IPS-18c (cell line): Measurements from ENCODE around the gene YTHDC2.
A peak's percentile ranks its signal among the peaks of the same experiment; 100 is the strongest.

Experiments used
- H3K4me3 ChIP-seq: 2 replicates; pipeline ENCODE4 v1.7.0; 2013; ENCODE audit warnings: low read depth, mild to moderate bottlenecking, low read length, moderate library complexity; ENCODE audit not compliant: insufficient read depth
- H3K9me3 ChIP-seq: one replicate; pipeline ENCODE4 v1.6.1; 2013; ENCODE audit warnings: mild to moderate bottlenecking, low read length, moderate library complexity; ENCODE audit not compliant: control insufficient read depth, insufficient read depth

Gene YTHDC2

DNA sequence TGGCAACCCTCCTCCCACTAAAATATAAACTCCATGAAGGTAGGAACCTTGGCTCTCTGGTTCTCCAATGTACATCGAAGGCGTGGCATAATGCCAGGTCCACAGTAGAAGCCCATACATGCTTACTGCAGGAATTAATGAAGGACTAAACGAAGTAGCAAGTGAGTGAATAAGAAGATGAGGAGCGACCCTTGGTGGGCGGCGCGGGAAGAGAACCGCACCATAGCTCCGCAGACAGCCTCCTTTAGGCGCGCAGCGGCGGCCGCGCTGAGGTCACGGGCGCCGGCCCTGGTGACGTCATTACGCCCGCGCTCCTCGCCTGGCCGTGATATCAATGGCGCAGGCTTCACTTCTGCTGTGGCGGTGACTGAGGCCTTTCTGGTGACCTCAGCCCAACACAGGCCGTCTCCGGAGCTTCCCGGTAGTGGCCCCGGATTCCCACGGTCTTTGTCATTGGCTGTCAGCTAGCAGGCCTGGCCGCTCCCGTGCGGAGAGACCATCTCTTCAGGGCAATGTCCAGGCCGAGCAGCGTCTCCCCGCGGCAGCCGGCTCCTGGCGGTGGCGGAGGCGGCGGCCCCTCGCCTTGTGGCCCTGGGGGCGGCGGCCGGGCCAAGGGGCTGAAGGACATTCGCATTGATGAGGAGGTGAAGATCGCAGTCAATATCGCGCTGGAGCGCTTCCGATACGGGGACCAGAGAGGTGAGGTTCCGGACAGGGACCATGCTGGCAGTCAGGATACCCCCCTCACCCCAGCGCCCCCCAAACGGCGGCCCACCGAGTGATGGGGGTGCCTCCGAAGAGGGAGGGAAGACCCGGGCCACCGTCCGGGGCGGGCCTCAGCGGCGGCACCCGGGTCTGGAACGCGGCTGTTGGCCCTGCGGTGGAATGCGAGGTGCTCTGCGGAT, at the start of gene YTHDC2:
YTHDC2 (plus strand) TSS at position 311 of the 905 bp plus-strand sequence; CDS start at position 513, 202 bp downstream.
- Histone ChIP-seq H3K4me3 (peak within 1 kb of the TSS; percentile 91), H3K9me3 (no peaks in the 10 kb centered on the region)

DNA sequence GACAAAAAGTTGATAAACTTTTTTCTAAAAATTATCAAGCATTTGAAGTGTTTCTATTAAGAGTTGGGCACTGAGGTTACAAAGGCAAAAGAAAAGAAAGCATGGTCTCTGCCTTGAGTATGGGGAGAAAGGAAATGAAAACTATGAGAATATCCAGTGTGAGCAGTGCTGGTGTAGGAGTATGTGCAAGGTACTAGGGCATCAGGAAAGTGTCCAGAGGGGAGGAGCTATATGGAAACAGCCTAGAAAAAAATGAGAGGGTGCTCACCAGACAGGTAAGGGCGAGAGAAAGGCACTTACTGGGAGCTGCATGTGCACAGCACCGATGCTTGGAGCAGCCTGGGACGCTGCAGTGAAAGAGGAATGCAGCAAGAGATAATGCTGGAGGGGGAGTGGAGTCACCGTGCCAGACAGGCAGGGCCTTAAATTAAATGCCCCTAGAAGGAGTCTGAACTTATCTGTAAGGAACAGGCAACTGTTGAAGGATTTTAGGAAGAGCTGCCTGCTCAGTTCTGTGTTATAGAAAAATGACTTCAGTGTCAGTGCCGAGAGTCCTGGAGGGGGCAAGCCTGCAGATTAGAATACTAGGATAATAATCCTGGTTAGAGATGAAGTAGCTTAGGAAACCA, 39.3 kb upstream of the YTHDC2 start:
- no peaks in the 10 kb centered on the region for H3K9me3 ChIP-seq

DNA sequence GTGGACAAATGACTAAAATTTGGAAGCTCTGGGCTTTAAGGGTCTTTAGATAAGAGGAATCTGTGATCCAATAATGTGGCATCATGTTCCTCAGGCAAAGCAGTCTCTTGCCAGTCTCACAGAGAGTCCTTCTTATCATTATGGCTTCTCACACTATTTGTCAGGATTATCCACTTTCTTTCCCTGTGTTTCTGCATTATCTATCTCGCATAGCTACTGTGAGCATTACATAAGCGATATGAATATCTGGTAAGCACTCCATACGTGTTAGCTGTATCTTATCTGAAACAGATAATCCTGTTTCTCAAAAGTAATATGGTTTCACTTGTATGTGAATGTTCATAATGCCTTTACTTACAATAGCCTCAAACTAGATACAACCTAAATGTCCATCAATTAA, 34.8 kb upstream of the YTHDC2 start:
- no peaks in the 10 kb centered on the region for H3K9me3 ChIP-seq
- no peak overlapping the region for H3K4me3 ChIP-seq

More for the DNA sequence above, 39.3 kb upstream of the YTHDC2 start:
- H3K4me3 ChIP-seq, result no peak overlapping the region

DNA sequence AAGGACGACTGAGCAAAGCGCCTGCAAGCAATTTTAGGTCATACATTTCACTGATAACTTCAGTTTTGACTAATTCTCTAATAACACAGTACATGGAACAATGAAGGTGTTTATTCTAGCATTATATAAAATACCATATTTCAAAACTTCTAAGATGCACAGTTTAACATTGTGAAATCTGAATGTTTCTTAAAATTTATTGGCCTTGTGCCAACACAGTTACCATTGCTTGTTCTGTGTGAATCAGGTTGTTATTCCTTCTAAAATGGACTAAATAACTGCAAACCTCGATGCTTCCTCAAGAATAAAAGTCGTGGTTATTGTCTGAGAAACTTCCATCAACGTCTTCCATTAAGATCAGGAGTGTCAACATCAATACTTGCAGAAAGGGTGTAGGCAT, 33.3 kb upstream of the YTHDC2 start:
- Histone ChIP-seq H3K4me3 (no peak overlapping the region), H3K9me3 (no peaks in the 10 kb centered on the region)

DNA sequence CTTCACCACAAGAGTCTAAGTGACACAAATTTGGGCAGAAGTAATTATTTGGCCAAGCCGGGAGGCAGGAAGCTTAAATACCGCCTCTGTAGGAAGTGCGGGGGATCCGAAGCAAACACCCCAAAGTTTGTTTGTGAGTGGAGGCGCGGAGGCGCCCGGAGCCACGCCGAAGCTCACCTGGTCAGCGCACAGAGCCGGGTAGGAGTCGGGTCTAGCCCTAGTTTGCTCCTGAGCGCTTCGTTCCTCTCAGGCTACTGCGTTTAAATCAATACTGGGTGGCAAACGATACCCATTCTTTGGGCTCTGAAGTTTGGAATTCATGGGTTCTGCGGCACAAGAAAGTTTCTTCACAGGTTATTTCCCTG, 26.1 kb upstream of the YTHDC2 start:
- H3K9me3 ChIP-seq, result peaks cover 10% of the 10 kb centered on the region
- peak overlapping the region; percentile 72 for H3K4me3 ChIP-seq

DNA sequence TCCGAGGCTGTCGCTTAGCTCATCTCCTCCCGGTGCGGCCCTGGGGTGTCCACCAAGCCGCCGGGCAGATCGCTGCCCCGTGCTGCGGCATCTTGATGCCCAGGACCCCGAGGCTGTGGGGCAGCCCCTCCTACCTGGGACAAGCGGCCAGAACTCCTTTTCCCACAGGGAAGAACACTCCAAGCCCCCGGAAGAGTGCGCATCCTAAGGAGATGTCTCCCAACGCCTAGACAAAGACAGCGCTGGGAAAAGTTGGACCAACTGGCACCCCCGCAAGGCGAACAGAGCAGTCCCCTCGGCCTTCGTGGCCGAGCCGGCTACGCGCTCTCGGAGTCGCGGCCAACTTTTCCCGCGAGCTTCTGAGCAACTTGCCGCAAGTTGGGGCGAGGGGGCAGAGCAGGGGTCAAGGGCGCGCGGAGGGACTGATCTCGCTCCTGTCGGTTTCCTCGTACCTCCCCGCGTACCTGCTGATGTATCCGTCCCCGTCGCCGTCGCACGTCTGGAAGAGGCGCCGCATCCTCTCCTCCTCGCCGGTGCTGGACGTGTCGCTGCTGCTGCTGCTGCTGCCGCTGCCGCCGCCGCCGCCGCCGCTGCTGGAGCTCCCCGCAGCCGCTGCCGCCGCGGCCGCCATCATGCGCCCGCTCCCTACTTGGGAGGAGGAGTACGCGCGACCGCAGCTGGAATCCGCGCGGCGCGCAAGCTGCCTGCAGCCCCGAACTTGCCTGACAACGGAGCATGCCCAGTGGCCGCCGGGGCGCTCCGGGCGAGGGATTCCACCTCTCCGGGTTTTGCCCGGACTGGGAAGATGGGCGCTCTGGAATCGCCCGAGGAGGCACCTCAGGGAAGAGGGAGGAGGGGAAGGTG, 25.5 kb upstream of the YTHDC2 start, which contains the start of gene MCC:
MCC (minus strand) TSS at position 673 of the 864 bp plus-strand sequence.
- Histone ChIP-seq H3K9me3 (peaks cover 10% of the 10 kb centered on the region), H3K4me3 (peak within 1 kb of the TSS; percentile 72)

DNA sequence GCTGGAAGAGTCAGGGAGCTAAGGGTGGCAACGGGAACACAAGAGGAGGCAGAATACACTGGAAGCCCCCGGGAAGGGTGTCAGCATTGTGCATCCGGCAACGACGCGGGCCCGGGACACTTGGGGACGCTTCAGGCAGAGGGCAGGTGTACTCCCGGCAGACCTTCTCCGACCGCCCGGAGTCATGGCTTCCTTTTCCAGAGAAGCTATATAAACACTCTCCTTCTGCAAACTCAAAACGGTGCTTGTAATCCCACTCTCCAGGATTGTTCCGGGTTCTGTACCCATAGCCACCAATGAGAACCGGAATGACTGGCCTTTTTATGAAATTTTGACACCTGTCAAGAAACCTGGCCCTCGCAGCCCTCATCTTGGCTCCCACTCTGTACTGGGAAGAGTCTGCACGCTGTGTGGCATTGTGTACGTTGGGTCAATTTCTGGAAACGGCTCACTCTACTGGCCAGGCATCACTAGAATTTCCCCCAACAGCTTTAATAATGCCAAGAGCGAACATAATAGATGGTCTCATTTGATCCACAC, 24.8 kb upstream of the YTHDC2 start:
- Histone ChIP-seq H3K9me3 (peaks cover 10% of the 10 kb centered on the region), H3K4me3 (peak overlapping the region; percentile 72)

DNA sequence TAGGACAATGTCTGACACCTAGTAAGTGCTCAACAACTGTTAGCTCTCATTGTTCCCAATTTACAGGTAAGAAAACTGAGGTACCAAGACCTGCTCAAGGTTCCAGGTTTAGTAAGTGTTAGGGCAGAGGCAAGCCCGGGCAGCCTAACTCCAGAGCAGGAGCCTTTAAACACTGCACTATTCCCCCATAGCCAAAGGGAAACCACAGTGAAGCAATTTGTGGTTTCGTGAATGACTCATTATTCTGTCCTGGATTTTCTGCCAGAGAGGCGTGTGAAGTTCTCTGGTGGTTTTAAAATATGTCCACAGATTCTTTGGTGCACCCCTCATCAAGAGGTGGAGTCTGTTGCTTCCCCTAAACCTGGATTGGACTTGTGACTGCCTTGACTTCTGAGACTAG, 24.2 kb upstream of the YTHDC2 start:
- Histone ChIP-seq H3K9me3 (peaks cover 10% of the 10 kb centered on the region), H3K4me3 (no peak overlapping the region)

DNA sequence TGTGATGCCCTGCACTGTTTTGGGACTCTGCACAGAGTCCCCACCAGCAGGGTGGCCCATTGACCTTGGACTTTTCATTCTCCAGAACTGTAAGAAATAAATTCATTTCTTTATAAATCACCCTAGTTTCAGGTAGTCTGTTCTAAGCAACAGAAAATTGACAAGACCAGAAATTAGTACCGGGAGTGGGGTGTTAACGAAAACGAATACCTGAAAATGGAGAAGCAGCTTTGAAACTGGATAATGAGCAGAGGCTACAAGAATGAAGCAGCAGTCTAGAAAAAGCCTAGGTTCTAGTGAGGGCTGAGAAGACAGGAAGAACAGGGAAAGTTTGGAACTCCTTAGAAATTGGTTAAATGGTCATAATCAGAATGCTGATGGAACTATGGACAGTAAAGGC, 23.2 kb upstream of the YTHDC2 start:
- no peak overlapping the region for H3K4me3 ChIP-seq
- H3K9me3 ChIP-seq, result peaks cover 10% of the 10 kb centered on the region

DNA sequence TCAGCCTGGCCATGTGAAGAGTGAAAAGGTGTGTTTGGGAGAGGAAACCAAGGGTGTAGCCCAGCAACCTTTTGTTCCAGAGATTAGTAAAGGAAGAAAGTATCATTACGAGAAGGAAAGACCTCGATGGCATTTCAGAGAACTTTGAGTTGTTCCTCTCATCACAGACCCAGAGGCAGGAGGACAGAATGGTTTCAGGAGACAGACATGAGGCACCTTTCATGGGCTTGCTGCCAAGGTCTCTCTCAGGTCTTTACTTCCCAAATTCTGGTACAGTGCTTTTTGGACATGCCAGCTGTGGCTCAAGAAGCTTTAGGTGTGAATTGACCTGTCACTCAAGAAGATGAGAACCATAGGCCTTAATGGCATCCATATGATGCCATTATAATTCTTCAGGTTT, 22.5 kb upstream of the YTHDC2 start:
- Histone ChIP-seq H3K4me3 (no peak overlapping the region), H3K9me3 (peaks cover 10% of the 10 kb centered on the region)

DNA sequence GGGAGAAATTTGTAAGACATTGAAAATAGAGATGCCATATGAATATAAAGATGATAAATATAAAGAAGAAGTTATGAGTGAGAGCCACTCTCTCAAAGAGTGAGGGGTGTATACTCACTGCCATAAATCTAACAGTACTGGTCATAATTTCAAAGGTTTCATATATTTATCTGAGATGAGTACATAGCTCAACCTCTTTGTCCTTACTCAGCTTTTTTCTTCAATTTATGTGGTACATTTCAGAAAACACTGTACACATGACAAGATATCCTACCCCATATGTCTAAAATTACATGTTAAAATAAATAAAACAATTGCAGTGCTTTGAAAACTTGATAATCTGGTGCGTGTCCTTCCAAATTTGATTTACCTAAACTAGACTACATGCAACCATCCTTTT, 20.0 kb upstream of the YTHDC2 start:
- no peak overlapping the region for H3K4me3 ChIP-seq
- peaks cover 10% of the 10 kb centered on the region for H3K9me3 ChIP-seq

DNA sequence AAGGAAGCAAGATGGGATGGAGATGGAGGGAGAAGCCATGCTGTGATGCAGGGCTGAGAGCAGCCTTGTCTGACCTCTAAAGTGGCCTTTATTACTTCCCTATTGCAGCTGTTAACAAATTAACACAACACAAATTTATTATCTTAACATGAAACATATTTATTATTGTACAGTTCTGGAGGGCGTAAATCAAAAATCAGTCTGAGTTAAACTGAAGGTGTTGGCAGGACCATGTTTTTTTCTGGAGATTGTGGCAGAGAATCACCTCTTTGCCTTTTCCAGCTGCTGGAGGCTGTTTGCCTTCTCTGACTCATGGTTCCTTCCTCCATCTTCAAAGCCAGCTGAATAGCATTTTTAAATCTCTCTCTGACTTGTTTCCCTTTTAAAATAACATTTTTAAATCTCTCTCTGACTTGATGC, 18.1 kb upstream of the YTHDC2 start:
- no peak overlapping the region for H3K4me3 ChIP-seq
- H3K9me3 ChIP-seq, result peaks cover 7% of the 10 kb centered on the region

DNA sequence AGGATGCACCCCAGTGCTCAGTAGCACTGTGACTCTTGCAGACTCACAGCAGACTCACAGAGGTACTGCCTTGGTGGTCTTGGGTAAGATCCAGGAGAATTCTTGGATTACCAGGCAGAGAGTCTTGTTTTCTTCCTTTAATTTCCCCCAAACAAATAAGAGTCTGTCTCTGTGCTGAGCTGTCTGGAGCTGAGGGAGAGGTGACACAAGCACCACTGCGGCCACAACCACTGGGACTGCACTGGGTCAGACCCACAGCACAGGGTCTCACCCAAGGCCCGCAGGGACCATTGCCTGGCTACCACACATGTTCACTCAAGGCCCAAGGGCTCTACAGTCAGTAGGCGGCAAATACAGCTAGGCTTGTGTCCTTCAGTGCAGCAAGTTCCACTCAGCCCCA, 11.4 kb upstream of the YTHDC2 start:
- Histone ChIP-seq H3K4me3 (no peak overlapping the region), H3K9me3 (no peaks in the 10 kb centered on the region)

DNA sequence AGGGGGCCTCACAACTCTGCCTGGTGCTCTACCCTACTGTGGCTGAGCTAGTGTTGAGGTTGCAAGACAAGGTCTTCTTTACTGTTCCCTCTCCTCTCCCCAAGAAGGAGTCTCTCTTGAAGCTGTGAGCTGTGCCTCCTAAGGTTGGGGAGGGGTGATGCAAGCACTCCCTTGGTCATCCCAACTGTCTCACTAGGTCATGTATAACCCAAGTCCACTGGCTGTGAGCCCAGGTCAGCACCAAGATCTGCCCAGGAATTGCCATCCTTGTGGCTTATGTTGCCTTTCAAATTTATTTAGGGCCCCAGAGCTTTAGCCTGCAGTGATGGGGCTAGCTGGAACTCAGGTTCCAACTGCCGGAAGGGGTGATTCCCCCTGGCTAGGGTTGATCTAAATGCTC, 10.3 kb upstream of the YTHDC2 start:
- no peaks in the 10 kb centered on the region for H3K9me3 ChIP-seq
- no peak overlapping the region for H3K4me3 ChIP-seq

DNA sequence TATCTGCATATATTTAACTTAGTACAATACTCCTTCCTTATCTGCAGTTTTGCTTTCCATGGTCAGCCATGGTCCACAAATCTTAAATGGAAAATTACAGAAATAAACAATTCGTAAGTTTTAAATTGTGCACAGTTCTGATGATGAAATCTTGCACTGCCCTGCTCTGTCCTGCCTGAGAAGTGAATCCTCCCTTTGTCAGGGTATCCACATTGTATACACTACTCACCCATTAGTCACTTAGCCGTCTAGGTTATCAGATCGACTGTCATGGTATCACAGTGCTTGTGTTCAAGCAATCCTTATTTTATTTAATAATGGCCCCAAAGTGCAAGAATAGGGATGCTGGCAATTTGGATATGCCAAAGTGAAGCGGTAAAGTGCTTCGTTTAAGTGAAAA, 8.3 kb upstream of the YTHDC2 start:
- H3K9me3 ChIP-seq, result no peaks in the 10 kb centered on the region
- H3K4me3 ChIP-seq, result no peak overlapping the region

DNA sequence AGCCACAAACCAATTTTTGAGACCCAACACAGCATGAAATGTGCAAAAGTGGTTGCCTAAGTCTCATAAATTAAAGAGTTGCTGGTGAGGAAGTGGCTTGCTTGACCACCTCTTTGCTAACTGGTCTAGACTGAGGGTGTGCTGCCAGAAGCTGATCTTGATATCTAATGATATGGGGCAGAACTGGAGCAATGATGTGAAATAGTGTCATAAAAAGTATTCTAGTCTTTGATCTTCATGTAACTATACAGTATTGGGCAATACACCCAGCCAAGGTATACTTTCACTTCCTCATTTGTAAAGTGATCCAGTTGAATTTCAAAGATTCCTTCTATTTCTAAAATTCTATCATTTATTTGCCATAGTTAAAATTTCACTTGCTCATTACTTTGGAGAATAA, 5.9 kb upstream of the YTHDC2 start:
- H3K4me3 ChIP-seq, result no peak overlapping the region
- no peaks in the 10 kb centered on the region for H3K9me3 ChIP-seq

DNA sequence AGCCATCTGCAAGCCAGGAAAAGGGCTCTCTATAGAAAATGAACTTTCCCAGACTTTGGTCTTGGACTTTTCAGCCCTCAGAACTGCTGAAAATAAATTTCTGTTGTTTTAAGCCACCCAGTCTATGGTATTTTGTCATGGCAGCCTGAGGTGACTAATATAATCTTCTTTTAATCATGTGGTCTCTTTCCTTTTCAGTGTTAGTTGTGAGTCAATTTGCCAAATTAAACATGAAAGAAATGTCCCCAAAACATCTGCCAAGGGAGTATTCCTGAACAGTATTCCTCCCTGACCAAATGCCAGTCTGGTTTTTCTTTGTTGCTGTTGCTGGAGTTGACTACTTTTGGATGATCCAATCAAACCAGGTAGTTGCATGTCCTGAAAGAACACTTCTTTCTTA, 4.7 kb upstream of the YTHDC2 start:
- no peak overlapping the region for H3K4me3 ChIP-seq
- no peaks in the 10 kb centered on the region for H3K9me3 ChIP-seq
